DOHH2 (cell line): ENCODE data around the gene SLC29A4.
A peak's percentile ranks its signal among the peaks of the same experiment; 100 is the strongest.

Experiments used
- H3F3A ChIP-seq: fragments of 200-600 bp; sonication (generic), shearing (Covaris generic); 2 replicates; pipeline ENCODE4 v1.6.0; 2016; ENCODE audit warnings: antibody characterized with exemption, mild to moderate bottlenecking; ENCODE audit not compliant: control insufficient read depth, insufficient read depth
- H3K27ac ChIP-seq: fragments of 200-600 bp; sonication (generic); 2 replicates; pipeline ENCODE4 v1.5.1; 2014; ENCODE audit warnings: low read depth, mild to moderate bottlenecking, low read length, moderate library complexity
- H3K27me3 ChIP-seq: fragments of 200-600 bp; sonication (generic); 2 replicates; pipeline ENCODE4 v1.6.1; 2014; ENCODE audit warnings: mild to moderate bottlenecking, low read length, mixed read lengths; ENCODE audit not compliant: control insufficient read depth
- H3K36me3 ChIP-seq: fragments of 200-600 bp; sonication (generic); 2 replicates; pipeline ENCODE4 v1.6.1; 2014; ENCODE audit warnings: mild to moderate bottlenecking, low read length, moderate library complexity, mixed read lengths; ENCODE audit not compliant: control insufficient read depth
- H3K4me1 ChIP-seq: fragments of 200-600 bp; sonication (generic); 2 replicates; pipeline ENCODE4 v1.6.1; 2014; ENCODE audit warnings: mild to moderate bottlenecking, low read length, mixed read lengths; ENCODE audit not compliant: control insufficient read depth
- H3K4me2 ChIP-seq: fragments of 200-600 bp; sonication (generic); 2 replicates; pipeline ENCODE4 v1.6.0; 2014; ENCODE audit warnings: mild to moderate bottlenecking, low read length, moderate library complexity
- H3K4me3 ChIP-seq: fragments of 200-600 bp; sonication (generic); 2 replicates; pipeline ENCODE4 v1.5.1; 2014; ENCODE audit warnings: mild to moderate bottlenecking, low read length, mixed read lengths
- H3K79me2 ChIP-seq: fragments of 200-600 bp; sonication (generic); 2 replicates; pipeline ENCODE4 v1.6.1; 2014; ENCODE audit warnings: mild to moderate bottlenecking, low read length, mixed read lengths; ENCODE audit not compliant: control insufficient read depth
- H3K9me2 ChIP-seq: fragments of 200-600 bp; sonication (generic); replicated peaks from 2 replicates; pipeline ENCODE4 v1.6.1; 2014; ENCODE audit warnings: mild to moderate bottlenecking, low read length, mixed read lengths; ENCODE audit not compliant: control insufficient read depth
- H3K9me3 ChIP-seq: fragments of 200-600 bp; sonication (generic); 2 replicates; pipeline ENCODE4 v1.6.1; 2014; ENCODE audit warnings: antibody characterized with exemption, low read length, mixed read lengths; ENCODE audit not compliant: control insufficient read depth, insufficient read depth
- H4K20me1 ChIP-seq: fragments of 200-600 bp; sonication (generic); 2 replicates; pipeline ENCODE4 v1.6.0; 2014; ENCODE audit warnings: low read depth, mild to moderate bottlenecking, antibody characterized with exemption, low read length, moderate library complexity; ENCODE audit not compliant: control insufficient read depth, insufficient read depth
- CTCF ChIP-seq: fragments of 200-600 bp; sonication (generic); IDR thresholded peaks from one replicate; pipeline ENCODE4 v1.5.1; 2014; ENCODE audit warnings: antibody characterized with exemption, mild to moderate bottlenecking, low read depth, low read length; ENCODE audit not compliant: poor library complexity, severe bottlenecking
- EZH2phosphoT487 ChIP-seq: fragments of 200-600 bp; sonication (generic); IDR thresholded peaks from 2 replicates; pipeline ENCODE4 v1.6.1; 2017; ENCODE audit warnings: borderline replicate concordance, mild to moderate bottlenecking, antibody characterized with exemption, low read length, moderate library complexity, mixed read lengths

The SLC29A4 gene

GRCh38 chr7:5295039-5296014 lies 12.6 kb downstream of the SLC29A4 start:
- TF ChIP-seq CTCF (no peak), EZH2phosphoT487 (no peak)
- Histone ChIP-seq H3K4me2 (no peak overlapping the region), H4K20me1 (no peaks in the 10 kb centered on the region), H3K9me2 (no peaks in the 10 kb centered on the region), H3K4me1 (peaks cover 15% of the 10 kb centered on the region), H3F3A (no peaks in the 10 kb centered on the region), H3K36me3 (no peaks in the 10 kb centered on the region), H3K27me3 (peaks cover 5% of the 10 kb centered on the region), H3K4me3 (no peak overlapping the region), H3K9me3 (no peaks in the 10 kb centered on the region), H3K79me2 (no peaks in the 10 kb centered on the region), H3K27ac (no peak overlapping the region)

GRCh38 chr7:5296015-5296610 lies 13.4 kb downstream of the SLC29A4 start:
- no peak overlapping the region for H3K4me2 ChIP-seq
- H3K4me1 ChIP-seq = peaks cover 15% of the 10 kb centered on the region
- no peaks in the 10 kb centered on the region for H4K20me1 ChIP-seq
- no peaks in the 10 kb centered on the region for H3K9me2 ChIP-seq
- no peaks in the 10 kb centered on the region for H3K9me3 ChIP-seq
- no peaks in the 10 kb centered on the region for H3K79me2 ChIP-seq
- H3K4me3 ChIP-seq = no peak overlapping the region
- no peaks in the 10 kb centered on the region for H3F3A ChIP-seq
- H3K27ac ChIP-seq = no peak overlapping the region
- peaks cover 5% of the 10 kb centered on the region for H3K27me3 ChIP-seq
- TF ChIP-seq CTCF = no peak
- TF ChIP-seq EZH2phosphoT487 = no peak
- H3K36me3 ChIP-seq = no peaks in the 10 kb centered on the region

GRCh38 chr7:5296611-5297226 lies 14.0 kb downstream of the SLC29A4 start:
- TF ChIP-seq EZH2phosphoT487 (no peak), CTCF (no peak)
- Histone ChIP-seq H3K9me2 (no peaks in the 10 kb centered on the region), H3K4me3 (peak overlapping the region; percentile 76), H3K4me1 (peaks cover 15% of the 10 kb centered on the region), H4K20me1 (no peaks in the 10 kb centered on the region), H3K36me3 (no peaks in the 10 kb centered on the region), H3K9me3 (no peaks in the 10 kb centered on the region), H3K4me2 (peak overlapping the region; percentile 95), H3K27ac (no peak overlapping the region), H3K79me2 (no peaks in the 10 kb centered on the region), H3F3A (no peaks in the 10 kb centered on the region), H3K27me3 (peaks cover 5% of the 10 kb centered on the region)
